GM12878 (cell line): ENCODE data around the gene AGBL1.

Experiments
- CTCF ChIP-seq, 3 experiments: IDR thresholded peaks in 2 of 3; conservative IDR thresholded peaks in 1 of 3; 2 replicates each; pipeline ENCODE4 v1.5.1; 2011; ENCODE audit warnings: low read depth in 3 of 3, low read length in 3 of 3, mild to moderate bottlenecking in 3 of 3, control low read depth in 2 of 3, moderate library complexity in 2 of 3, inconsistent platforms in 1 of 3, mixed read lengths in 1 of 3; ENCODE audit not compliant: control insufficient read depth in 2 of 3, insufficient read depth in 1 of 3; ENCODE audit errors: extremely low read depth in 1 of 3
- EZH2 ChIP-seq: IDR thresholded peaks from 2 replicates; pipeline ENCODE4 v1.6.1; 2012; ENCODE audit warnings: low read depth, mild to moderate bottlenecking, control low read depth, inconsistent platforms, low read length, borderline replicate concordance; ENCODE audit not compliant: control insufficient read depth
- POLR2A ChIP-seq: IDR thresholded peaks from 2 replicates; pipeline ENCODE4 v1.6.1; 2011; ENCODE audit warnings: low read depth, mild to moderate bottlenecking, low read length
- USF2 ChIP-seq: IDR thresholded peaks from 2 replicates; pipeline ENCODE4 v1.6.1; 2011; ENCODE audit warnings: low read depth, low read length, improper control_type of control experiment, borderline replicate concordance

GRCh38 chr15:86502301-86502700 lies 422.6 kb downstream of the AGBL1 start:
- no peak for TF ChIP-seq CTCF (IDR thresholded peaks at IDR 0.05 in 2 of 3, conservative IDR thresholded peaks at IDR 0.05 in 1 of 3; ENCODE audit: control insufficient read depth in 2 of 3, extremely low read depth in 1 of 3, insufficient read depth in 1 of 3, low read depth in 3 of 3, low read length in 3 of 3)
- TF ChIP-seq USF2: no peak
- TF ChIP-seq EZH2: no peak
- no peak for TF ChIP-seq POLR2A
